GM18511 (cell line): ENCODE measurements around the gene RNF175.
A peak's percentile ranks its signal among the peaks of the same experiment; 100 is the strongest.
"Not testable (repeated sequence)": the region's sequence is repeated elsewhere in the genome, so short reads cannot be mapped to it uniquely, and the experiment has no call there.

Experiments
- ATAC-seq: cut with Tn5 transposase; IDR thresholded peaks from one replicate; pipeline ENCODE4 v1.9.1; 2021; ENCODE audit warnings: mild to moderate bottlenecking, moderate library complexity; ENCODE audit not compliant: unreplicated experiment

The RNF175 gene

DNA sequence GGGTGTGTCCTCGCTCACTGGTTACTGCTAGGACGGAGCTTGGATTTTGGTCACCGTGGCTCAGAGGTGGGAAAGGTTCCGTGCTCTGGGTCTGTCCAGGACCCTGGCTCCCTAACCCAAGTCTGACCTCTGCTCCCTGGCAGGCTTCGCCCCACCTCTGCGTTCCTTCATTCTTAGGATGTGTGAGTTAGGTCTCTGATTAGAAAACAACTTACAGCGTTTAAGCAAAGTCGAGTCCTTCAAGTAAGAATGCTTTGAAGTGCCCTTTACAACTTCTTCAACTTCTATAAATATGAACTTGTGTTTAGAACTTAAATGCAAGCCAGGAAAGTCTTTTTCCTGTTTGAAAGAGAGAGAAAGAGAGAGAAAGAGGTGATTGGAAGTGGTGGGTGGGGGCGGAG lies 74.9 kb downstream of the RNF175 start:
- no peak for ATAC-seq

- ATAC-seq = peak; percentile 93
Measured at GRCh38 chr4:153684182-153684970, 75.4 kb downstream of the RNF175 start, which contains the start of gene TLR2. TSS of gene TLR2 (plus strand) at chr4:153684280. CDS start at chr4:153702908, 18,628 bp downstream.

GRCh38 chr4:153683763-153684181 lies 76.1 kb downstream of the RNF175 start:
- no peak for ATAC-seq

- no peak for ATAC-seq
Measured at GRCh38 chr4:153679486-153679885, 80.3 kb downstream of the RNF175 start.

- no peak for ATAC-seq
Measured at GRCh38 chr4:153676984-153677383, 82.8 kb downstream of the RNF175 start.

GRCh38 chr4:153676486-153676885 lies 83.3 kb downstream of the RNF175 start:
- ATAC-seq = no peak

- ATAC-seq = no peak
Measured at GRCh38 chr4:153669838-153670237, 90.0 kb downstream of the RNF175 start.

- no peak for ATAC-seq
Measured at GRCh38 chr4:153668647-153669046, 91.2 kb downstream of the RNF175 start.

- ATAC-seq = not testable (repeated sequence)
Measured at GRCh38 chr4:153666505-153666904, 93.3 kb downstream of the RNF175 start.

- ATAC-seq = no peak
Measured at GRCh38 chr4:153663667-153664066, 96.2 kb downstream of the RNF175 start.

- ATAC-seq = no peak
Measured at GRCh38 chr4:153661908-153662307, 97.9 kb downstream of the RNF175 start.

DNA sequence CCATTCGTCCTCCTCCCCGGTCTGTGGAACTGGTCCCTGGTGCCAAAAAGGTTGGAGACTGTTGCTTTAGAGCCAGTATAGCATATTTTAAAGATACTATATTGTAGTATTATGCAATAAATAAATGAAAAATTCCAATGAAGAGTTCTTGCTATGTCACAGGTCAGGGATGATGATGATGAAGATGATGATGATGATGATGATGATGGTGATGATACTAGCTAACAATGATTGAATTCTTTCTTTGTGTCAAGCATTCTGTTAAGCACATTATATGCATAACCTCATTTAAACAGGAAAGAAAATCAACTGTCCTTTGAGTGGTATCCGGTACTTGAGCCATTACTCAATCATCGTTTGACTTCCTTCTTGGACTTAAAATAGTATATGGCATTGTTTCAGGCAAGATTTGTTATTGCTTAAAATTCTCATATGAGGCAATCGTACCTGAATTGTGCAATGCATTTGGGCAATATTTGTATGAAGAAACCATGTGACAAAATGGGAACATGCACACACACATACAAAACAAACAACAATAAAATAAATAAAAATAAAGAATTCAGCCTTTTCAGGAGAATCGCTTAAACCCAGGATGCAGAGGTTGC lies 98.5 kb downstream of the RNF175 start:
- ATAC-seq = no peak
